Measurements from ENCODE around the gene CIB4. TPM values are rescaled to one million over a fixed set of nuclear protein-coding genes. Genes with fewer than 3 reads are reported as not detected.

CIB4 gene
- not detected for total RNA-seq

GRCh38 chr2:26640781-26641564 is at the start of gene CIB4:
TSS of gene CIB4 (minus strand) at chr2:26641366. CDS start at chr2:26641314, 52 bp downstream.

Small RNA genes within 50 kb of the gene (small RNA-seq; reads per million reads assigned to genes)
- not detected for gene AC015977.1 (ENCODE audit: low replicate concordance)

Other genes with a start within 250 kb of the CIB4 start
- 2.2 TPM for gene DRC1, start 239.4 kb downstream of the CIB4 start, total RNA-seq
- gene OTOF, start 163.2 kb downstream of the CIB4 start, total RNA-seq = 0.31 TPM
- 5.0 TPM for gene KCNK3, start 51.4 kb upstream of the CIB4 start, total RNA-seq
- gene SLC35F6, start 122.9 kb upstream of the CIB4 start, total RNA-seq = 21.3 TPM
- 1.3 TPM for gene CENPA, start 144.7 kb upstream of the CIB4 start, total RNA-seq
- gene DPYSL5, start 206.8 kb upstream of the CIB4 start, total RNA-seq = 184 TPM